GM20431 (cell line): ENCODE results near the gene SPEG.

ENCODE experiments used
- in situ Hi-C: fragments of 300-500 bp; cut with MseI, MboI; formaldehyde crosslinking; loops from one replicate; pipeline ENCODE4 v1.15.0; 2020; ENCODE audit warnings: low sequenced_read_pairs; ENCODE audit not compliant: unreplicated experiment

The SPEG gene

GRCh38 chr2:219441451-219442255 lies 7.0 kb downstream of the SPEG start:
- in situ Hi-C loops, result no loop called here

- in situ Hi-C loops, result no loop called here
Measured at GRCh38 chr2:219442256-219443015, 7.8 kb downstream of the SPEG start.

- in situ Hi-C loops, result no loop called here
Measured at GRCh38 chr2:219443016-219443696, 8.5 kb downstream of the SPEG start.

- in situ Hi-C loops, result no loop called here
Measured at GRCh38 chr2:219443697-219444023, 9.0 kb downstream of the SPEG start.

GRCh38 chr2:219444566-219445091 lies 10.0 kb downstream of the SPEG start:
- in situ Hi-C loops, result no loop called here

- in situ Hi-C loops, result no loop called here
Measured at GRCh38 chr2:219445220-219445640, 10.6 kb downstream of the SPEG start.

- in situ Hi-C loops, result no loop called here
Measured at GRCh38 chr2:219446101-219446504, 11.5 kb downstream of the SPEG start.

- in situ Hi-C loops, result no loop called here
Measured at GRCh38 chr2:219446689-219447088, 12.0 kb downstream of the SPEG start.

GRCh38 chr2:219447242-219448098 lies 12.8 kb downstream of the SPEG start:
- in situ Hi-C loops, result no loop called here

- in situ Hi-C loops, result no loop called here
Measured at GRCh38 chr2:219448099-219448775, 13.6 kb downstream of the SPEG start.

GRCh38 chr2:219448776-219449341 lies 14.2 kb downstream of the SPEG start:
- in situ Hi-C loops, result no loop called here

GRCh38 chr2:219449609-219450008 lies 15.0 kb downstream of the SPEG start:
- in situ Hi-C loops, result no loop called here

GRCh38 chr2:219451661-219452360 lies 17.2 kb downstream of the SPEG start:
- in situ Hi-C loops, result no loop called here

GRCh38 chr2:219452361-219453317 lies 18.0 kb downstream of the SPEG start:
- in situ Hi-C loops, result no loop called here

- in situ Hi-C loops, result no loop called here
Measured at GRCh38 chr2:219453671-219454590, 19.3 kb downstream of the SPEG start.

GRCh38 chr2:219455581-219455980 lies 20.9 kb downstream of the SPEG start:
- in situ Hi-C loops, result no loop called here
